ENCODE data around the gene MEAF6.
"Not testable (repeated sequence)": the region's sequence is repeated elsewhere in the genome, so short reads cannot be mapped to it uniquely, and the experiment has no call there.

MEAF6 gene

DNA sequence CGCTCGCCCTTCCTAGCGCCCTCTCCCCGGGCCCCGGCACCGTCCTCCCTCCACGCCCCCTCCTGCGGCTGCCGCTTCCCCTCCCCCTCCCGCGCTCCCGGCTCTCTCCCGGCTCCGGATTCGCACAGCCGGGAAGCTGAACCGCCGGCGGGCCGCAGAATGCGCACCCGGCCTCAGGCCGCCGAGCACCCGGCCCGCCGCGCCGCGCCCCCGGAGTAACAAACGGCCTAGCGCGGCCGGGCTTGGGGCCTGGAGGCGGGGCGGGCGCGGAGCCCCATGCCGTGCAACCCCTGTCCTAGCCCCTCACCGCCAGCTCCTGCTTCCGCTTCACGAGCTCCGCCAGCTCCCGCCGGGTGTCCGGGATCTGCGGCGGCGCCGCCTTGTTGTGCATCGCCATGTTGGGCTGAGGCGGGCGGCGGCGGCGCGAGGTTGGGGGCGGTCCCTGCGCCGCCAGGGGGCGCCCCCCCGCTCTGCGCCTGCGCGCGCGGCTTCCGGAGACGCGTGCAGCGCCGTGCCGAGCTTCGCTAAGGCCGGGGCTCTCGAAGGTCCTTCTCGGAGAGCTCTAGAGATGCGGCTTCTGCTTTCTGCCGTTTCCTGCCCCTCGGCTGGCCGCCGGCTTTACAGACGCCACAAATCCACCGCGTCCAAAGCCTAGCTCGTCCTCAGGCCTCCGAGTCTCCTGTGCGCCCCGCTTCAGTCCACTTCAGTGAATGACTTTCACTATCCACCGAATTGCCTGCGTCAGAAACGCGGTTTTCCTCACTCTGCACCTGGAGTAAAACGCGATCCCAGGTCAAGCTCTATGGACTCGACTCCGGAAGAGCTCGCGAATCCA is at the start of gene MEAF6:
Gene MEAF6, minus strand, starts transcription at position 417 of the 835 bp plus-strand sequence. Its CDS starts 20 bp downstream, at position 397.
- peak; percentile 21 to 89 (median 67) for DNase-seq

DNA sequence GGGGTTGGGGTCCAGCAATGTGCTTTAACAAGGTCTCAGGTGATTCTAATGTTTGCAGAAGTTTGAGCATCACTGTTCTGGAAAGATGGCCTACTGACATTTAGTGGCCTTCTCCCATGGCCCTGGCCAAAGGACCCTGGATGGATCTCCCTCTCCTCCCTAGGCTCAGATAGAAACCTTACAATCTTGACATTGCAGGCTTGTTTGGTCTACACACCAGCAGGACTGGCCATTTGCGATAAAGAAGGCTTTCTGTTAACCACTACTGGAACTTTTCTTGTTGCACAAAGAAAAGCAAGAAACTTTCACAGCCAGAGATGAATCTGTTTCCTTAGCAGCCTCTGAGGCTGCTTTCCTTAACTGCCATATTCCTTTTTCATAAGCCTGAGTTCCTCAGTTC is 48.4 kb upstream of the MEAF6 start:
- DNase-seq = no peak

DNA sequence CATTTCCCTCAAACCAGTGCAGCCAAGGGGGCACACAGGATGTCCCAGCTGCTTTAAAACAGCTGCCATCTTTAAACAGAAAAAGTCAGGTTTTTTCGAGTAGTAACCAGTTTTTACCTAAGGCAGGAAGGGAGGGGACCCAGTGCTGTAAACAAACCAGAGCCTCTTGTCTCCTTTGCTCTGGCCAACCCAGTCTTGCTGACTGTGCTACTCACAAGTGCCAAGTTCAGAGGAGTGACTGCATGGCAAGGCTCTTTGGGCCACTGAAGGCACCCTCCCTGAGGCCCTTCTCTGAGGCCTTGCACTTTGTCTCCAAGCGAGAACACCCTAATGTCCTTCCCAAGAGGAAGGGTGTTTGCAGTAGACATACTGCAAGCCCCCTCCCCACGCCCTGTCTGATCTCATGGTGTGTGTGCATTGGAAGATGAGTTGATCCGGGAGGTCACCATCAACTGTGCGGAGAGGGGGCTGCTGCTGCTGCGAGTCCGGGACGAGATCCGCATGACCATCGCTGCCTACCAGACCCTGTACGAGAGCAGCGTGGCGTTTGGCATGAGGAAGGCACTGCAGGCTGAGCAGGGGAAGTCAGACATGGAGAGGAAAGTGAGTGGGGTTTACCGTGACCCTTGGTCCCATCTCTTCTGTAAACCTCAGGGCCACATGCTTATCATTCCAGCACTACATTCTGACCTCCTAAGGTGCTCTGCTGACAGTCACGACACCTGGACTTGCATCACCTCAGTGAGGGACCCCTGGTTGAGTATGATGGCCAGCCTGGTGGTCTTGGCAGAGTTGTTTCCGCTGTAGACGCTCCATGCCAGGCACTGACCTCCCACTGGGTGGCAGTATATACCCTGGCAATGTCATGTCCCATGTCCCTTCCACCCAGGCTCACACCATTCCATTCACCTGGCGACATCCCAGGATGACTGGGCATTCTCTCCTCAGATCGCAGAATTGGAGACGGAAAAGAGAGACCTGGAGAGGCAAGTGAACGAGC is 46.9 kb upstream of the MEAF6 start:
- DNase-seq = no peak

DNA sequence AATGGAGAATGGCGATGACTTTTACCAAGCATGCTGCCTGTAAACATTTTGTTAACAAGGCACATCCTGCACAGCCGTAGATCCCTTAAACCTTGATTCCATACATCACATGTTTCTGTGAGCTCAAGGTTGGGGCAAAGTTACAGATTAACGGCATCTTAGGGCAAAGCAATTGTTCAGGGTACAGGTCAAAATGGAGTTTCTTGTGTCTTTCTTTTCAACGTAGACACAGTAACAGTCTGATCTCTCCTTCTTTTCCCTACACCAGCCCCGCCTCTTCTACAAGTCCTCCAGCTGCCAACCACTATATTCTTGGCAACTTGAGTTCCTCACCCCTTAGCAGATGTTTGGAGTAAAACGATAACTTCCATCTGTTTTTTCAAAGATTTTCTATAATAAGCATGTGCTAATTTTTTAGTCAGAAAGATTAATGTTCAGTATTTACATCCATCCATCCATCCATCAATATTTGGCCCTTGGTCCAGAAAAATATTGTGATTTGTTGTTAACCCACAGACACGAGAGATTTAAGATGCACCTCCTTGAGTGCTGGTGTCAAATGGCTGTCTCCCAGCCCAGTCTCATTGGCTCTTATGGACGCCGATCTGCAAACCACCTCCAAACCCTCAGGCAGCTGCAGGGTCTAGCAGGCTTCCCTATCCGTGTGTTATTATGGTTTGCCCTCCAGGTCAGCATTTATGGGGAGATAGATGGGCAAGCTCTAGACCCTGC is 46.0 kb upstream of the MEAF6 start:
- DNase-seq = no peak

DNA sequence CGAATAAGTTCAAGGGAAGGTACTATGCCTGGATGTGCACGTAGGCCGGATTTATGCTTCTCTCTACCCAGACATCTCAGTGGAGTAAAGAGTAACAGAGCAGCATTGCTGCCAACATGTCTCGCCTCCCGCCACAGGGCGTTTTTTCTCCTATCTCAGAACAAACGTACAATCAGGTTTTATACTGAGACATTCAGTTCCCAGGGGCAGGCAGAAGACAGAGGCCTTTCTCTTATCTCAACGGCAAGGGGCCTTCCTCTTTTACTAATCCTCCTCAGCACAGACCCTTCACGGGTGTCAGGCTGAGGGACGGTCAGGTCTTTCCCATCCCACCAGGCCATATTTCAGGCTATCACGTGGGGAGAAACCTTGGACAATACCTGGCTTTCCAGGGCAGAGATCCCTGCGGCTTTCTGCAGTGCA is 45.4 kb upstream of the MEAF6 start:
- DNase-seq = not testable (repeated sequence)

DNA sequence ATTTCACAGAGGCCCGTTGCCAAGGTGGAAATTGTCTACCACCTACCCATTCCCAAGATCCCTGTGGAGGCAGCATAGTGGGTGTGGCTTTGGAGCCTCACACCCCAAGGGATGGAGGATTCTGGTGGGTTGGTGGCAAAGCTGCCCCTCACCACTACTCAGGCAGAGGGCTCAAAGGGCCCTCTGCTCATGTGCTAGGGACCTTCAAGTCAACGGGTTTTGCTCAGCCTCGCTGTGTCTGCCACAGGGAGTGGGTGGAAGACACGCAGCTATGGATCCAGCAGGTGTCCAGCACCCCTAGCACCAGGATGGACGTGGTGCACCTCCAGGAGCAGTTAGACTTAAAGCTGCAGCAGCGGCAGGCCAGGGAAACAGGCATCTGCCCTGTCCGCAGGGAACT is 44.5 kb upstream of the MEAF6 start:
- no peak for DNase-seq

DNA sequence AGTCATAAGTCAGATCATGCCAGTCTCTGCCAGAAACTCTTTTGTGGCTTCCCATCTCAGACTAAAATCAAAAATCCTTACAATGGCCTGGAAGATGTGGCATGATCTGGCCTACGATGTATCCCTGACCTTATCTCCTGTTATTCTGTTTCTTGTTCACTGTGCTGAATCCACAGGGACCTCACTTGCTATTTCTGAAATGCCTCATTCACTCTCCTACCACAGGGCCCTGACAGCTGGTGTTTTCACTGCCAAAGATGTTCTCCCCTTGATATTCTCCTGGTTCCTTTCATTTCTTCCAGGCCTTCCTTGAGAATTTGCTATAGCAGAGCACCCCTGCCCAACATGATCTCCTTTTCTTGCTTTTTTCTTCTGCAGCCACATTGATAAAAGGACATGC is 43.8 kb upstream of the MEAF6 start:
- DNase-seq = no peak

DNA sequence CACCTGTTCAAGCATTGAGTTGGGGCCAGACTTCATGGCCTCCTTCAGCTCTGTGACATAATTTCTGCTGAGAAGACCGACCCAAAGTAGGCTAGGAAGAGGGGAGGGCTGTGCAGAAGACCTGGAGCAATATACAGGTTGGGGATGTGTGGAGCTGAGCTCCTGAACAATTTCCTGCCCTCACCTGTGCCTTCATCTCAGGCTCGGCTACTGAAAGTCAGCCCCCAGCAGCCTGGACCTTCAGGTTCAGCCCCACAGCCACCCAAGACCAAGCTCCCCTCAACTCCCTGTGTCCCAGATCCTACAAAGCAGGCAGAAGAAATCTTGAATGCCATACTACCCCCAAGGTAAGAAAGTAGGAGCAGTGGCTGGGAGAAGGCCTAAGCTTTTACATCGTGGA is 42.8 kb upstream of the MEAF6 start:
- no peak for DNase-seq

DNA sequence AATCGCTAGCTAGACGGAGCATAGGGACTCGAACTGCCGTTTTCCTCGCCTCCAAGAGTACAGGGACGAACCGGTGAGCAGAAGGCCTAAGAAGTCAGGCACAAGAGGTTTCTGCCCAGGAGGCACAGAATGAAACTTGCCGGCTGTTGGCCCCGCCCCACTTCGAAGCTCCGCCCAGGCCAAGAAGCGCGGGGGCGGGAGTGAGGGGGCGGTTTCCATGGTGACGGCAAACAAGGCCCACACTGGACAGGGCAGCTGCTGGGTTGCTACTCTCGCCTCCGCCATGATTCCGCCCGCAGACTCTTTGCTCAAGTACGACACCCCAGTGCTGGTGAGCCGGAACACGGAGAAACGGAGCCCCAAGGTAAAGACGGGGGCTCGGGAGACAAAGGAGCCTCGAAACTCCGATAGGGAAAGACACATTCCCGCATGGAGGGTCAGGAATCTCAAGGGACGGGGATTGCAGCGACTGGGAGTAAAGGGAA is 42.2 kb upstream of the MEAF6 start, which contains the start of gene DNALI1:
Gene DNALI1, plus strand, starts transcription at position 229 of the 485 bp plus-strand sequence. Its CDS starts 55 bp downstream, at position 284.
- DNase-seq = peak in 13 of 14 donors; percentile 24 to 86 (median 54)

DNA sequence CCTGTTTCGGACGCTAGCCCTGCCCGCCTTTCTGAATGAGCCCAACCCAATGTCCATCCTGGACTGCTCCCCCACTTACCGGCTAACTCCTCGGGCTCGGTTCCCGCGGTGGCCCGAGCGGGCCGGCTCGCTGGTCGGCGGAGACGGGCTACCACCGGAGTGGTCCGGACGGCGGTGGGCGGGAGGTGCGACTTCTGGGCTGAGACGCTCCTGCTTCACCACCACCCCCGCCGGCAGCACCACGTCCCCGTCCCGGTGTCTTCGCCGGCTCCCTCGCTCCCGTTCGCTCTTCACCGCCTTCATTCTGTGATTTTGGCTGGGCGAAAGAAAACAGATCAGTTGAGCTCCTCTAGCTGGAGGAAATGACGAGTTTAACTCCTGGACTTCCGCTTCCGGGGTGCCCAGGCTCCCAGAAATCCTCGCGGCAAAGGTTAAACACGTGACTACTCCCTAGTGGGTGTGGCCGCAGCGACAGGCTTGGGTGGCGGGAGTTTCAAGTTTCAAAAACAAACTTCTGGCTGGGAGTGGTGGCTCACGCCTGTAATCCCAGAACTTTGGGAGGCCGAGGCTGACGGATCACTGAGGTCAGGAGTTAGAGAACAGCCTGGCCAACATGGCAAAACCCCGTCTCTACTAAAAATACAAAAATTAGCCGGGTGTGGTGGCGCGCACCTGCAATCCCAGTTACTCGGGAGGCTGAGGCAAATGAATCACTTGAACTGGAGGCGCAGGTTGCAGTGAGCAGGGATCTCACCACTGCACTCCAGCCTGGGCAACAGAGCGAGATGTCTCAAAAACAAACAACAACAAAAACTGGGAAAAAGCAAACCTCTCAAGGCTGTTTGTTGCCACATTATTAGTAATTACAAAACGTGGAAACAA is 39.6 kb upstream of the MEAF6 start, which contains the start of gene SNIP1:
Gene SNIP1, minus strand, starts transcription at position 367 of the 882 bp plus-strand sequence. Its CDS starts 64 bp downstream, at position 303.
- peak; percentile 69 to 95 (median 90) for DNase-seq

DNA sequence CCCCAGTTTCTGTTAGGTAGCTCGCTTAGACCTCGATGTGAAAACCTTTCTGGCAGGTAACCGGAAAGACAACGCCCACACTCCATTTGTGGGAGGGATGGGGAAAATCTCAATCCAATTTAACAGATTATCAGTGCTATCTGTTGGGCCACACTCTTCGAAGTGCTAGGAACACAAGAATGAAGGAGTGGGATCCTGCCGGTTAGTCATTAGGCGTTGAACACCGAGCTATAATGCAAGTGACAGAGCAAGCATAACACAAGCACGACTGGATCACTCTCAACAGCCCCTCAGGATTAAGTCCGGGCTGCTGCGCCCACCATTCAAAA is 39.0 kb upstream of the MEAF6 start:
- no peak for DNase-seq

DNA sequence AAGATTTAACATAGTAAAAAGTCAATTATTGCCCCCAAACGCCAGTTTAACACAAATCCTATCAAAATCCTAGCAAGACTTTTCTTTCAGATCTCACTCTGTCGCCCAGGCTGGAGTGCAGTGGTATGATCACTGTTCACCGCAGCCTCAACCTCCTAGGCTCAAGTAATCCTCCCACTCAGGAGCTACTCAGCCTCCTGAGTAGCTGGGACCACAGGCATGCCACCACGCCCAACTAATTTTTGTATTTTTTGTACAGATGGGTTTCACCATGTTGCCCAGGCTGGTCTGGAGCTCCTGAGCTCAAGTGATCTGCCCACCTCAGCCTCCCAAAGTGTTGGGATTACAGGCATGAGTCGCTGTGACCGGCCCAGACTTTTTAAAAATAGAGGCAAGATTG is 34.8 kb upstream of the MEAF6 start:
- DNase-seq = no peak

DNA sequence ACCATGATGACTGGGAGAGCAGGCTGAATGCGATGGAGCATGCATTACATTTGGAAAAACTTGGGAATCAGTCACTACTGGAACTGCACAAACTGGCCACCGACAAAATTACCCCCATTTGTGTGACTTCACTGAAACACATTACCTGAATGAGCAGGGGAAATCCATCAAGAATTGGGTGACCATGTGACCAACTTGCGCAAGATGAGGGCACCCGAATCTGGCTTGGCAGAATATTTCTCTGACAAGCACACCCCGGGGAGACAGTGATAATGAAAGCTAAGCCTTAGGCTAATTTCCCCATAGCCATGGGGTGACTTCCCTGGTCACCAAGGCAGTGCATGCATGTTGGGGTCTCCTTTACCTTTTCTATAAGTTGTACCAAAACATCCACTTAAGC is 30.5 kb upstream of the MEAF6 start:
- no peak for DNase-seq

DNA sequence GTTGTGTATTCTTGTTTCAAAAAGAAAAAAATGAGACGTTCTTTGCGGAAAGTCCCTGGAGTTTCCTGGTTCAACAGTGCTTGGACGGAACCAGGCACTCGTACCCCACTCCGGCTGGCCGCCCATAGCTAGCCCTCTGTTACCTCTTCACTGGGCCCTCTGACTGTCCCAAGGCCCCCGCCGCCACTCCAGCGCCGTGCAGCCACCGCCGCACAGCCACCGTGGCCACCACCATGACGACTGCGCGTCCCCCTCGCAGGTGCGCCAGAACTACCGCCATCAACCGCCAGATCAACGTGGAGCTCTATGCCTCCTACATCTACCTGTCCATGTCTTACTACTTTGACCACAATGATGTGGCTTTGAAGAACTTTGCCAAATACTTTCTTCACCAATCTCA is 30.0 kb upstream of the MEAF6 start:
- no peak for DNase-seq

DNA sequence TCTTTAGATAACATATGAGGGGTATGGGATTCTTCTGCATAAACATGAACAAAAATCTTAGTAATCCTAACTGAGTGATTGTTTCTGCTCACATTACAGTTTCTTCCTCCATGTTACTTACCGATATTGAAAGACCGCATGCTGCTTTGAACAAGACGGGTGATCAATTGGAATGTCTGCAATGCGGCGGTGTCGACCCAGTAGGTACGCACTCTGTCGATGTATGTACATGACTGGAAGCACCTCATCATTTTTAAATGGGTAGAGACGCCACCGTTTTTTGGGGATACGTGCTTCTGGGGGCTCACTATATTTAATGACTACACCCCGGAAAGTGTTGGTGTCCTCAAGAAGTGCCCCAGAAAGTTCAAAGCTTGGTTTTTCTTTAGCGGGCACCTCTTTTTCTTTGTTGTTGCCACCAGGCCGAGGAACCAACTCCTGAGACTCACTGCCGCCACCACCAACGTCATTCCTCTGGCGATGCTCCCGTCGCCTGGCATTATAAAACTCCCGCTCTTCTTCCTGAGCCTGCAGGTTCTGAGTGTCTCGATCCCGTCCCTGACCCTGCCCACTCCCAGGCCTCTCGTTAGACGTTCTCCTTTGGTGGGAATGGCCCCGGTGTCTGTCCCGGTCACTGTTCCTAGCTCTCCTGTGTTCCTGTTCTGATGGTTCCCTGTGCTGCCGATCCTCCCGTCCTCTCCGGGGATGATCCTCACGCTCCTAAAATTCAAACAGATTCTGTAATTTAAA is 25.6 kb upstream of the MEAF6 start:
- no peak for DNase-seq

DNA sequence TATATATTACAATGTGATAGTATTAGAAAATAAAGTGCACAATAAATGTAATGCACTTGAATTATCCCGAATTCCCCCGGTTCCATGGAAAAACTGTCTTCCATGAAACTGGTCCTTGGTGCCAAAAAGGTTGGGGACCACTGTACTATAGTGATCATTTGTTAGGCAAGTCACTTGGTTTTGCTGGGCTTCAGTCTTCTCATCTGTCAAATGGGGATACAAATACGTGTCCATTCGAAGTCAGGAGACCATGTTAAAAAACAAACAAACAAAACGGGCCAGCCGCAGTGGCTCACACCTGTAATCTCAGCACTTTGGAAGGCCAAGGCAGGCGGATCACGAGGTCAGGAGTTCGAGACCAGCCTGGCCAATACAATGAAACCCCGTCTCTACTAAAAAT is 24.6 kb upstream of the MEAF6 start:
- not testable (repeated sequence) for DNase-seq

DNA sequence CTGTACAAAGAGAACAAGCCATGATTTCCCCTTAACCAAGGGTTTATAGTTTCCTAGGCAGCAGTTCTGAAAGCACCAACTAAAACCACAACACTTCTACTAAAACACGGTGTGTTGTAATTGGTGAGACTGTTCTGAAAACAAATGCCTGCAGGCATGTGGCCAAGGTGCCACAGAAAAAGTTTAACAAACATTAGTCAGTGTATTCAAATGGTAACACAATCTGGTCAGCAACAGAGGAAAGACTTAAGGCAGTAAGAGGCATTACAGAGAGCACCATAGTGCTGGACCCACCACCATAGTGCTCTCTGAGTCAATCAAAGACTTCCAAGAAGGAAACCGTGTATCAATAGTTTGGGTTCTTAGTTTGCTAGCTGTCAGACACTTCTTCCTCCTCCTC is 22.8 kb upstream of the MEAF6 start:
- no peak for DNase-seq

DNA sequence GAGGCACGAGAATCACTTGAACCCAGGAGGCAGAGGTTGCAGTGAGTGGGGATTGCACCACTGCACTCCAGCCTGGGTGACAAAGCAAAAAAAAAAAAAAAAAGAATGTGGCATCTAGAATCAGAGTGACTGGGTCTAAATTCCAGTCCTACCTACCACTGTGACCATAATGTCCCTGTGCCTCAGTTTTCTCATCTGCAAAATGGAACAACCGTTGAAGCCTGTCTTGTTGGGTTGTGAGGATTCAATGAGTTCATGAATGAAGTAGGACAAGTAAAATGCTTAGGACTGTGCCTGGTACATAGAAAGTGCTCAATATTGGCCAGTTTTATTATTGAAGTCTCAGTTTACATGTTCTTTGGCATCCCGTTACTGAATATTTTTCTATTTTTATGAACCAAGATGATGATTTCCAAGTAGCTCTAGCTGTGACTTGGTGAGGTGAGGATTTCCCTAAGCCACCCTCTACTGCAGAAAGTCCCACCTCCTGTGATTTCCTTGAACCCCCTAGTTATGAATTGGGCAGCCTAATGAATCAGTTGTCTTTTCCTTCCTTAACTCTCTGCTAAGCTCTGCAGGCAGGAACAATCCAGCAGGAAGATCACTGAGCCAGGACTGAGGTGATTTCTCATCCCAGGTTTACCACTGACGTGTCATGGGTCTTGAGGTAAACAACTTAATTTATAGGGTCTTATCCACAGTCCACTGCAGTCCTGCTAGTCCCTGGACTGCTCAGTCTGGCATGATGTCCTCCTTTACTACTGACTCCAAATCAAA is 18.9 kb upstream of the MEAF6 start:
- no peak for DNase-seq

DNA sequence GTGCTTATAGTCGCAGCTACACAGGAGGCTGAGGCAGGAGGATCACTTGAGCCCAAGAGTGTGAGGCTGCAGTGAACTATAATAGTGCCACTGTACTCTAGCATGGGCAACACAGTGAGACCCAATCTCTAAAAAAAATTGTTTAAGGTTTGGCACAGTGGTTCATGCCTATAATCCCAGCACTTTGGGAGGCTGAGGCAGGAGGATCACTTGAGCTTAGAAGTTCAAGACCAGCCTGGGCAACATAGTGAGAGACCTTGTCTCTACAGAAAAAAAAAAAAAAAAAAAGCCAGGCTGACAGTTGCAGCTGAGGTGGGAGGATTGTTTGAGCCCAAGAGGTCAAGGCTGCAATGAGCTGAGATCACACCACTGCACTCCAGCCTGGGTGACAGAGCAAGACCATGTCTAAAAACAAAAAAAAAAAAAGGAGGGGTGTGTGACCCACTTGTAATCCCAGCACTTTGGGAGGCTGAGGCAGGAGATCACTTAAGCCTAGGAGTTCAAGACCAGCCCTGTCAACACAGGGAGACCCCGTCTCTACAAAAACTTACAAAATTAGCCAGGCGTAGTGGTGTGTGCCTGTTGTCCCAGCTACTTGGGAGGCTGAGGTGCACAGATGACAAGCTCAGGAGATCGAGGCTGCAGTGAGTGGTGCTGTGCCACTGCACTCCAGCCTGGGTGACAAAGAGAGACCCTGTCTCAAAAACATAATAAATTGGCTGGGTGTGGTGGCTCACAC is 18.0 kb upstream of the MEAF6 start:
- DNase-seq = not testable (repeated sequence)
